ENCODE measurements around the gene ADGRB2. TPM values are rescaled to one million over a fixed set of nuclear protein-coding genes. Genes with fewer than 3 reads are reported as not detected.

The ADGRB2 gene
- total RNA-seq, 1 donor from 2014 or later = 7.1 TPM

DNA sequence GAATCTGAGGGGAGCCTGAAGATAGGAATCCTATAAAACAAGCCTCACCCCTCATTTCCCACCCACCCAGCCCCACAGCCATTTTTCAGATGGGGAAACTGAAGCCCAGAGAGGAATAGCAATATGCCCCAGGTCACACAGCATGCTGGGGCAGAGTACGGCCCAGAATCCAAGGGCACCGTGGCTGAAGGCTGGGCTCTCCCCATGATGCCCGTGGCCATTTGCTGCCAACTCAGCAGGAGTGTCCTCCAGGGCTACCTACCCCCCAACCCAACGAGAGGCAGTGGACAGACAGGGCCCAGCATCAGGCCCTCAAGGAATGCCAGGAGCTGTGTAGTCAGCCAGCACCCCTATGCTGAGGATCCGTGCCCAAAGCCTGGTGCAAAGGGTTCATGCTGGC, 68.8 kb downstream of the ADGRB2 start:
- Mint-ChIP-seq H3K27me3 (ENCODE audit: insufficient read depth, low read depth) (peaks cover 11% of the 10 kb centered on the region), H3K9me3 (no peaks in the 10 kb centered on the region), H3K4me3 (no peak overlapping the region), H3K27ac (no peak overlapping the region), H3K36me3 (no peaks in the 10 kb centered on the region), H3K4me1 (peaks cover 27% of the 10 kb centered on the region)
- TF ChIP-seq, protein P1, sequence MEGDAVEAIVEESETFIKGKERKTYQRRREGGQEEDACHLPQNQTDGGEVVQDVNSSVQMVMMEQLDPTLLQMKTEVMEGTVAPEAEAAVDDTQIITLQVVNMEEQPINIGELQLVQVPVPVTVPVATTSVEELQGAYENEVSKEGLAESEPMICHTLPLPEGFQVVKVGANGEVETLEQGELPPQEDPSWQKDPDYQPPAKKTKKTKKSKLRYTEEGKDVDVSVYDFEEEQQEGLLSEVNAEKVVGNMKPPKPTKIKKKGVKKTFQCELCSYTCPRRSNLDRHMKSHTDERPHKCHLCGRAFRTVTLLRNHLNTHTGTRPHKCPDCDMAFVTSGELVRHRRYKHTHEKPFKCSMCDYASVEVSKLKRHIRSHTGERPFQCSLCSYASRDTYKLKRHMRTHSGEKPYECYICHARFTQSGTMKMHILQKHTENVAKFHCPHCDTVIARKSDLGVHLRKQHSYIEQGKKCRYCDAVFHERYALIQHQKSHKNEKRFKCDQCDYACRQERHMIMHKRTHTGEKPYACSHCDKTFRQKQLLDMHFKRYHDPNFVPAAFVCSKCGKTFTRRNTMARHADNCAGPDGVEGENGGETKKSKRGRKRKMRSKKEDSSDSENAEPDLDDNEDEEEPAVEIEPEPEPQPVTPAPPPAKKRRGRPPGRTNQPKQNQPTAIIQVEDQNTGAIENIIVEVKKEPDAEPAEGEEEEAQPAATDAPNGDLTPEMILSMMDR (IDR thresholded peaks at IDR 0.05) = no peak
- TF ChIP-seq EZH2phosphoT487 (IDR thresholded peaks at IDR 0.05) = no peak
- TF ChIP-seq EZH2 (IDR thresholded peaks at IDR 0.05) = no peak
- no peaks in the 10 kb centered on the region for H3K9me3 ChIP-seq (ENCODE audit: low read depth)
- H3K79me2 ChIP-seq (ENCODE audit: low read depth) = no peaks in the 10 kb centered on the region
- no peak overlapping the region for H3K4me3 ChIP-seq
- no peaks in the 10 kb centered on the region for H3F3A ChIP-seq (ENCODE audit: low read depth)
- no peaks in the 10 kb centered on the region for H3K36me3 ChIP-seq
- no peak overlapping the region for H3K4me2 ChIP-seq
- H4K20me1 ChIP-seq (ENCODE audit: low read depth) = no peaks in the 10 kb centered on the region
- H3K27me3 ChIP-seq = no peaks in the 10 kb centered on the region
- H3K4me1 ChIP-seq = no peaks in the 10 kb centered on the region
- no peak overlapping the region for H2AFZ ChIP-seq (replicated peaks)
- H3K27ac ChIP-seq = no peak overlapping the region
- no peak for DNase-seq (ENCODE audit: low spot score)
- no peak overlapping the region for H3K9ac ChIP-seq

DNA sequence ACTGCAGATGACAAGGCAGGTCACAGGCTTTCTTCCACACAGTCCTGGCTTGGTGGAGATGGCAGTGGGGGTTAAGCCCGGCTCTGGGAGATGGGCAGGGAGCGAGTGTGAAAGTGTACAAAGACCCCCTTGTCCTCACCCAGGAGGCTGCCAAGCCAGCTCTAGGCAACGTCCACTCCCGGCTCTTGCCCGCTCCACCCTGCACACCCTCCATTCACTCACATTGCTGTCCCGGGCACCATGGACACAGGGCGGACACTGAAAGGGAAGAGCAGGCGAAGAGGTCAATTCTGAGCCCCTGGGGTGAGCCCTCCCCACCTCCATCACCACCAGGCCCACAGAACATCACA, 69.2 kb downstream of the ADGRB2 start:
- Mint-ChIP-seq H3K4me3 (no peak overlapping the region), H3K9me3 (no peaks in the 10 kb centered on the region)
- no peak overlapping the region for H3K4me2 ChIP-seq

DNA sequence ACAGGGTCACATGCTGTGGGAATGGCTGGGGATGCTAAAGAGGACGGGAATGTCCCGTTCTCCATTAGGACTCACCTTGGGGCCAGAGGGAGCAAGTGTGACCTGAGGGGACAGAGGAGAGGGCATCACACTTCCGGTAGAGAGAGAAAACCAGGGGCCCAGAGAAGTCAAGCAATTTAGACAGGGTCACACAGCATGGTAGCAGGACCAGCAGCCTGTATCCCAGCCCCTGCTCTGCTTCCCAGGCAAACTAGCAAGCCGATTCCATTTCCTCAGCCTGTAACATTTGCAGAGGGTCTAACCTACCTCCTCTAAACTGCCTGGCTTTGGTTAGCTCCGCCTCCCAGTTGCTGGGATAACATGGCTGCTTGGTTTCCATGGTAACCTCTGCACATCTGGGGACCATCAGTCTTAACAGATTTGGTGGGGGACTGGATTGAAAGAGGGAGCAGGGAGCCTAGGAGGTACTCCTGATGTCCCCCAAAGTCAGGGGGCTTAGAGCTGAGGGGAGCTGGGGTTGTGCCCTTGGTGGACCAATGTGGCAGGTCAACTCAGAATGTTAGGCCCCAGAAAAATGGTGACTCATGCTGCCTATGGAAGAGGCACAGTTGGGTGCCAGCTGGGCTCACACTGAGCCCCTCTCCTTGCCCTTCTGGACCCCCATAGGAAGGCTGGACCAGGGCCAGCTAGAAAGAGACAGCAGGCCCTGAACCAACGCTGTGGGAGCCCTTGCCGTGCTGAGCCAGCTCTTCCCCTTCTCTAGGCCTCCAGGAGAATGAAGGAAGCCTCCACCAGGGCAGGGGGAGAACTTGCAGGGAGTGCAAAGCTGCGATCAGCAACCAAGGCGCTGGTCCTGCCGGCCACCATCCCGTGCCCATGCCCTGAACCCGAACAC, 69.8 kb downstream of the ADGRB2 start:
- Histone ChIP-seq H3K4me3 (no peak overlapping the region), H4K20me1 (ENCODE audit: low read depth) (no peaks in the 10 kb centered on the region), H3K4me2 (no peak overlapping the region), H3K9me3 (ENCODE audit: low read depth) (no peaks in the 10 kb centered on the region), H3K27ac (no peak overlapping the region), H3K36me3 (no peaks in the 10 kb centered on the region), H2AFZ (replicated peaks) (peak overlapping the region; percentile 76), H3K79me2 (ENCODE audit: low read depth) (no peaks in the 10 kb centered on the region), H3K9ac (no peak overlapping the region), H3K4me1 (peaks cover 5% of the 10 kb centered on the region), H3K27me3 (no peaks in the 10 kb centered on the region), H3F3A (ENCODE audit: low read depth) (no peaks in the 10 kb centered on the region)
- Mint-ChIP-seq H3K27me3 (ENCODE audit: insufficient read depth, low read depth) (peaks cover 11% of the 10 kb centered on the region), H3K36me3 (no peaks in the 10 kb centered on the region), H3K4me1 (peaks cover 33% of the 10 kb centered on the region), H3K9me3 (no peaks in the 10 kb centered on the region), H3K4me3 (no peak overlapping the region), H3K27ac (peak overlapping the region; percentile 33)
- DNase-seq (ENCODE audit: low spot score) = peak; percentile 72
- TF ChIP-seq EZH2 (IDR thresholded peaks at IDR 0.05) (no peak), EZH2phosphoT487 (IDR thresholded peaks at IDR 0.05) (no peak)
- TF ChIP-seq, protein P1 (IDR thresholded peaks at IDR 0.05) = no peak

More for the DNA sequence above, 69.2 kb downstream of the ADGRB2 start:
- no peaks in the 10 kb centered on the region for H3K36me3 ChIP-seq
- no peak overlapping the region for H3K27ac ChIP-seq
- no peak overlapping the region for H3K9ac ChIP-seq
- no peaks in the 10 kb centered on the region for H3K4me1 ChIP-seq
- no peaks in the 10 kb centered on the region for H4K20me1 ChIP-seq (ENCODE audit: low read depth)
- Mint-ChIP-seq H3K27ac (peak overlapping the region; percentile 33), H3K4me1 (peaks cover 29% of the 10 kb centered on the region), H3K36me3 (no peaks in the 10 kb centered on the region), H3K27me3 (ENCODE audit: insufficient read depth, low read depth) (peaks cover 13% of the 10 kb centered on the region)
- no peak for DNase-seq (ENCODE audit: low spot score)
- H3F3A ChIP-seq (ENCODE audit: low read depth) = no peaks in the 10 kb centered on the region
- TF ChIP-seq EZH2phosphoT487 (IDR thresholded peaks at IDR 0.05) (no peak), EZH2 (IDR thresholded peaks at IDR 0.05) (no peak)
- TF ChIP-seq, protein P1 (IDR thresholded peaks at IDR 0.05) = no peak
- no peaks in the 10 kb centered on the region for H3K27me3 ChIP-seq
- no peaks in the 10 kb centered on the region for H3K9me3 ChIP-seq (ENCODE audit: low read depth)
- H2AFZ ChIP-seq (replicated peaks) = no peak overlapping the region
- no peak overlapping the region for H3K4me3 ChIP-seq
- no peaks in the 10 kb centered on the region for H3K79me2 ChIP-seq (ENCODE audit: low read depth)
